K562 (cell line): ENCODE results near the gene GPR37L1. TPM values are rescaled to one million over a fixed set of nuclear protein-coding genes. Genes with fewer than 3 reads are reported as not detected.

ENCODE experiments used
- EP300 ChIP-seq: IDR thresholded peaks from 2 replicates; pipeline ENCODE4 v1.6.1; 2012; ENCODE audit warnings: low read length, improper control_type of control experiment
- FOSL1 ChIP-seq: fragments of 200-800 bp; sonication (Bioruptor generic); conservative IDR thresholded peaks from 2 replicates; pipeline ENCODE4 v1.6.1; 2016; ENCODE audit warnings: missing genetic modification characterization, missing compliant biosample characterization
- FOXA3 ChIP-seq, 2 experiments: fragments of 450-650 bp in 1 of 2; sonication (generic) in 1 of 2; formaldehyde crosslinking; IDR thresholded peaks in 1 of 2; conservative IDR thresholded peaks in 1 of 2; 2 replicates each; pipeline versions ENCODE4 v1.4.0 to v1.8.0; 2020 to 2022; ENCODE audit warnings: mild to moderate bottlenecking in 2 of 2, missing genetic modification reagents in 1 of 2
- SMARCC2 ChIP-seq: fragments of 450-650 bp; IDR thresholded peaks from 2 replicates; pipeline ENCODE4 v1.6.1; 2017; ENCODE audit warnings: antibody characterized with exemption, moderate library complexity, mild to moderate bottlenecking, low read depth
- TEAD4 ChIP-seq, 2 experiments: sonication (generic) in 1 of 2; formaldehyde crosslinking in 1 of 2; IDR thresholded peaks; 2 replicates each; pipeline versions ENCODE4 v1.6.1 to v1.8.0; 2012 to 2022; ENCODE audit warnings: borderline replicate concordance in 1 of 2, inconsistent platforms in 1 of 2, low read length in 1 of 2, mild to moderate bottlenecking in 1 of 2, missing genetic modification reagents in 1 of 2
- XRCC5 ChIP-seq: fragments of 200-400 bp; formaldehyde crosslinking; IDR thresholded peaks from 2 replicates; pipeline ENCODE4 v1.6.1; 2017; ENCODE audit warnings: low read depth, mild to moderate bottlenecking, low read length
- ZNF212 ChIP-seq: fragments of 450-650 bp; formaldehyde crosslinking; IDR thresholded peaks from 2 replicates; pipeline ENCODE4 v1.4.0; 2020; ENCODE audit warnings: mild to moderate bottlenecking
- ZNF561 ChIP-seq: fragments of 450-650 bp; formaldehyde crosslinking; conservative IDR thresholded peaks from 2 replicates; pipeline ENCODE4 v1.4.0; 2020; ENCODE audit warnings: mild to moderate bottlenecking, moderate library complexity
- polyA plus RNA-seq, 8 experiments: library from polyadenylated mRNA; depleted of rRNA in 4 of 8; stranded (reverse) in 5 of 8; unstranded in 3 of 8; fragments of >200 nt; fragmentation: Nextera tagmentation in 2 of 8; fragmentation: Illumina TruSeq in 1 of 8; extraction: Ambion mirVana in 2 of 8; extraction: Trizol in 1 of 8; gene quantifications; 2 replicates each; pipeline versions ENCODE4 v1.2.1 to v1.2.3, GENCODE V29; 2011 to 2014; ENCODE audit warnings: inconsistent platforms in 1 of 8, missing spikeins in 1 of 8
- total RNA-seq, 7 experiments: library from RNA; depleted of rRNA in 6 of 7; stranded (reverse); fragments of >200 nt in 6 of 7; fragmentation: Illumina TruSeq in 2 of 7; extraction: Trizol in 2 of 7; gene quantifications; 2 replicates each; pipeline versions ENCODE4 v1.2.1 to v1.2.3, GENCODE V29; 2011 to 2021; ENCODE audit warnings: low replicate concordance in 1 of 7
- TF ChIP-seq, protein P1 (sequence below): sonication (generic); formaldehyde crosslinking; IDR thresholded peaks from 2 replicates; pipeline ENCODE4 v1.8.0; 2022; ENCODE audit warnings: mild to moderate bottlenecking, missing genetic modification reagents, borderline replicate concordance
- TF ChIP-seq, protein P2 (sequence below): sonication (generic); formaldehyde crosslinking; IDR thresholded peaks from 2 replicates; pipeline ENCODE4 v1.8.0; 2022; ENCODE audit warnings: mild to moderate bottlenecking, missing genetic modification reagents
- TF ChIP-seq, protein P3 (sequence below): fragments of 450-650 bp; IDR thresholded peaks from 2 replicates; pipeline ENCODE4 v1.6.1; 2016
- TF ChIP-seq, protein P4 (sequence below), 2 experiments: fragments of 450-650 bp; formaldehyde crosslinking in 1 of 2; IDR thresholded peaks; 2 replicates each; pipeline versions ENCODE4 v1.4.0 to v1.6.1; 2014 to 2020; ENCODE audit warnings: mild to moderate bottlenecking in 2 of 2, borderline replicate concordance in 1 of 2, low read depth in 1 of 2
- TF ChIP-seq, protein P5 (sequence below), 2 experiments: fragments of 200-800 bp in 1 of 2; sonication (Bioruptor generic) in 1 of 2; sonication (generic) in 1 of 2; formaldehyde crosslinking in 1 of 2; IDR thresholded peaks in 1 of 2; conservative IDR thresholded peaks in 1 of 2; 2 replicates each; pipeline versions ENCODE4 v1.5.0 to v1.6.1; 2016 to 2020; ENCODE audit warnings: missing compliant biosample characterization in 1 of 2, missing genetic modification characterization in 1 of 2, missing genetic modification reagents in 1 of 2

Gene GPR37L1
- total and polyA plus RNA-seq, 9 of the 15 experiments (the other 6 are each of a cell fraction or from before 2014, with no cell fraction given) = not detected

DNA sequence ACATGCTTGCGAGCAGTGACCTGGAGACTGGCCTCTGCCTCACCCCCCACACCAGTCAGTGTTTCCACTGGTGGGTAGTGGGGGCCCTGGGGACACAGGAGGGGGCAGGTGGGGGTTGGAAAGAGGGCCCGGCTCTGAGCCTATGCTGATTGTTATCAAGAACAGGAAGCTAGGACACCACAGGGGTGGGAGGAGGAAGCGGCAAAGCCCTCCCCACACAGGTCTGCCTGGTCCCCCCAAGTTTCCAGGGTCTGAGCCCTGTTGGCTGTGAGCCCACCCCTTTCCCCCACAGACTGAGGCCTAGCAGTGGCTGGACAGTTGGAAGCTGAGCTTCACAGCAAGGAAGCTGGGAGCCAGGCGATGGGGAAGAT, 39.3 kb downstream of the GPR37L1 start (continued):
- TF ChIP-seq, protein P1, sequence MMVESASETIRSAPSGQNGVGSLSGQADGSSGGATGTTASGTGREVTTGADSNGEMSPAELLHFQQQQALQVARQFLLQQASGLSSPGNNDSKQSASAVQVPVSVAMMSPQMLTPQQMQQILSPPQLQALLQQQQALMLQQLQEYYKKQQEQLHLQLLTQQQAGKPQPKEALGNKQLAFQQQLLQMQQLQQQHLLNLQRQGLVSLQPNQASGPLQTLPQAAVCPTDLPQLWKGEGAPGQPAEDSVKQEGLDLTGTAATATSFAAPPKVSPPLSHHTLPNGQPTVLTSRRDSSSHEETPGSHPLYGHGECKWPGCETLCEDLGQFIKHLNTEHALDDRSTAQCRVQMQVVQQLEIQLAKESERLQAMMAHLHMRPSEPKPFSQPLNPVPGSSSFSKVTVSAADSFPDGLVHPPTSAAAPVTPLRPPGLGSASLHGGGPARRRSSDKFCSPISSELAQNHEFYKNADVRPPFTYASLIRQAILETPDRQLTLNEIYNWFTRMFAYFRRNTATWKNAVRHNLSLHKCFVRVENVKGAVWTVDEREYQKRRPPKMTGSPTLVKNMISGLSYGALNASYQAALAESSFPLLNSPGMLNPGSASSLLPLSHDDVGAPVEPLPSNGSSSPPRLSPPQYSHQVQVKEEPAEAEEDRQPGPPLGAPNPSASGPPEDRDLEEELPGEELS (CRISPR knock-in tag) = no peak
- TF ChIP-seq, protein P2, sequence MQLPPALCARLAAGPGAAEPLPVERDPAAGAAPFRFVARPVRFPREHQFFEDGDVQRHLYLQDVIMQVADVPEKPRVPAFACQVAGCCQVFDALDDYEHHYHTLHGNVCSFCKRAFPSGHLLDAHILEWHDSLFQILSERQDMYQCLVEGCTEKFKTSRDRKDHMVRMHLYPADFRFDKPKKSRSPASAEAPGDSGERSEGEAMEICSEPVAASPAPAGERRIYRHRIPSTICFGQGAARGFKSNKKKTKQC (CRISPR knock-in tag) = no peak
- no peak for TF ChIP-seq TEAD4 (IDR thresholded peaks at IDR 0.05; ENCODE audit: low read length)
- TF ChIP-seq TEAD4 (CRISPR knock-in tag; IDR thresholded peaks at IDR 0.05; ENCODE audit: borderline replicate concordance) = no peak
- TF ChIP-seq, protein P3, sequence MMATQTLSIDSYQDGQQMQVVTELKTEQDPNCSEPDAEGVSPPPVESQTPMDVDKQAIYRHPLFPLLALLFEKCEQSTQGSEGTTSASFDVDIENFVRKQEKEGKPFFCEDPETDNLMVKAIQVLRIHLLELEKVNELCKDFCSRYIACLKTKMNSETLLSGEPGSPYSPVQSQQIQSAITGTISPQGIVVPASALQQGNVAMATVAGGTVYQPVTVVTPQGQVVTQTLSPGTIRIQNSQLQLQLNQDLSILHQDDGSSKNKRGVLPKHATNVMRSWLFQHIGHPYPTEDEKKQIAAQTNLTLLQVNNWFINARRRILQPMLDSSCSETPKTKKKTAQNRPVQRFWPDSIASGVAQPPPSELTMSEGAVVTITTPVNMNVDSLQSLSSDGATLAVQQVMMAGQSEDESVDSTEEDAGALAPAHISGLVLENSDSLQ = no peak
- no peak for TF ChIP-seq ZNF561 (CRISPR knock-in tag)
- TF ChIP-seq ZNF212 (CRISPR knock-in tag) = no peak
- peak; percentile 87 for TF ChIP-seq FOSL1 (tag)
- peak in 1 of 2 experiments; percentile 62; a peak in 1 of 4 replicates for TF ChIP-seq FOXA3 (CRISPR knock-in tag; conservative IDR thresholded peaks at IDR 0.05 in 1 of 2, IDR thresholded peaks at IDR 0.05 in 1 of 2)
- TF ChIP-seq XRCC5 = 0 out of 2 replicates have a peak, but pooled peaks have one; percentile 4
- TF ChIP-seq, protein P4, sequence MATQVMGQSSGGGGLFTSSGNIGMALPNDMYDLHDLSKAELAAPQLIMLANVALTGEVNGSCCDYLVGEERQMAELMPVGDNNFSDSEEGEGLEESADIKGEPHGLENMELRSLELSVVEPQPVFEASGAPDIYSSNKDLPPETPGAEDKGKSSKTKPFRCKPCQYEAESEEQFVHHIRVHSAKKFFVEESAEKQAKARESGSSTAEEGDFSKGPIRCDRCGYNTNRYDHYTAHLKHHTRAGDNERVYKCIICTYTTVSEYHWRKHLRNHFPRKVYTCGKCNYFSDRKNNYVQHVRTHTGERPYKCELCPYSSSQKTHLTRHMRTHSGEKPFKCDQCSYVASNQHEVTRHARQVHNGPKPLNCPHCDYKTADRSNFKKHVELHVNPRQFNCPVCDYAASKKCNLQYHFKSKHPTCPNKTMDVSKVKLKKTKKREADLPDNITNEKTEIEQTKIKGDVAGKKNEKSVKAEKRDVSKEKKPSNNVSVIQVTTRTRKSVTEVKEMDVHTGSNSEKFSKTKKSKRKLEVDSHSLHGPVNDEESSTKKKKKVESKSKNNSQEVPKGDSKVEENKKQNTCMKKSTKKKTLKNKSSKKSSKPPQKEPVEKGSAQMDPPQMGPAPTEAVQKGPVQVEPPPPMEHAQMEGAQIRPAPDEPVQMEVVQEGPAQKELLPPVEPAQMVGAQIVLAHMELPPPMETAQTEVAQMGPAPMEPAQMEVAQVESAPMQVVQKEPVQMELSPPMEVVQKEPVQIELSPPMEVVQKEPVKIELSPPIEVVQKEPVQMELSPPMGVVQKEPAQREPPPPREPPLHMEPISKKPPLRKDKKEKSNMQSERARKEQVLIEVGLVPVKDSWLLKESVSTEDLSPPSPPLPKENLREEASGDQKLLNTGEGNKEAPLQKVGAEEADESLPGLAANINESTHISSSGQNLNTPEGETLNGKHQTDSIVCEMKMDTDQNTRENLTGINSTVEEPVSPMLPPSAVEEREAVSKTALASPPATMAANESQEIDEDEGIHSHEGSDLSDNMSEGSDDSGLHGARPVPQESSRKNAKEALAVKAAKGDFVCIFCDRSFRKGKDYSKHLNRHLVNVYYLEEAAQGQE (IDR thresholded peaks at IDR 0.05; ENCODE audit: borderline replicate concordance) = no peak
- TF ChIP-seq, protein P4 (CRISPR knock-in tag; IDR thresholded peaks at IDR 0.05; ENCODE audit: low read depth) = no peak
- TF ChIP-seq SMARCC2 = no peak
- peak; percentile 51 for TF ChIP-seq EP300
- TF ChIP-seq, protein P5, sequence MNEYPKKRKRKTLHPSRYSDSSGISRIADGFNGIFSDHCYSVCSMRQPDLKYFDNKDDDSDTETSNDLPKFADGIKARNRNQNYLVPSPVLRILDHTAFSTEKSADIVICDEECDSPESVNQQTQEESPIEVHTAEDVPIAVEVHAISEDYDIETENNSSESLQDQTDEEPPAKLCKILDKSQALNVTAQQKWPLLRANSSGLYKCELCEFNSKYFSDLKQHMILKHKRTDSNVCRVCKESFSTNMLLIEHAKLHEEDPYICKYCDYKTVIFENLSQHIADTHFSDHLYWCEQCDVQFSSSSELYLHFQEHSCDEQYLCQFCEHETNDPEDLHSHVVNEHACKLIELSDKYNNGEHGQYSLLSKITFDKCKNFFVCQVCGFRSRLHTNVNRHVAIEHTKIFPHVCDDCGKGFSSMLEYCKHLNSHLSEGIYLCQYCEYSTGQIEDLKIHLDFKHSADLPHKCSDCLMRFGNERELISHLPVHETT (CRISPR knock-in tag; conservative IDR thresholded peaks at IDR 0.05 in 1 of 2, IDR thresholded peaks at IDR 0.05 in 1 of 2) = 0 out of 4 replicates have a peak, but pooled peaks of 1 of the 2 experiments have one; percentile 47
